ENCODE results near the gene CPSF4L. TPM values are rescaled to one million over a fixed set of nuclear protein-coding genes. Genes with fewer than 3 reads are reported as not detected.
A peak's percentile ranks its signal among the peaks of the same experiment; 100 is the strongest.
"Not testable (repeated sequence)": the region's sequence is repeated elsewhere in the genome, so short reads cannot be mapped to it uniquely, and the experiment has no call there.

Gene CPSF4L
- total RNA-seq (not detected), polyA plus RNA-seq (not detected)
- long read RNA-seq, donor 1 = 0 reads
- long read RNA-seq, donor 2 = 0 reads

GRCh38 chr17:73261617-73261951, at the start of gene CPSF4L:
TSS of gene CPSF4L (minus strand) at chr17:73261880. CDS start at chr17:73261818, 62 bp downstream.
- 98% methylated on average over 7 to 9 of the region's 9 CpGs for WGBS, 3 donors

GRCh38 chr17:73311428-73311780, 49.7 kb upstream of the CPSF4L start:
- TF ChIP-seq CTCF (IDR thresholded peaks at IDR 0.05) = no peak
- Histone ChIP-seq H3K36me3 (ENCODE audit: insufficient read depth in 1 of 2, low read depth in 1 of 2) (no peaks in the 10 kb centered on the region), H3K4me3 (peak overlapping the region; percentile 85), H3K27me3 (ENCODE audit: insufficient read depth in 3 of 3, low read length in 2 of 3) (no peaks in the 10 kb centered on the region), H3K9me3 (no peaks in the 10 kb centered on the region), H3K27ac (peak overlapping the region; percentile 87), H3K4me1 (peaks cover 14% of the 10 kb centered on the region)
- intact Hi-C loops (cut with DNase I) = loop anchor here (2.0 to 5.0 kb wide), 3 partner anchors 46 to 55 kb away; no protein-coding TSS in a partner anchor
- DNase-seq (peak in 1 of 2 donors; percentile 73), ATAC-seq (peak; percentile 28 to 56 (median 41))
- 0% methylated on average over 29 to 38 of the region's 38 CpGs for WGBS, 3 donors

More at GRCh38 chr17:73261617-73261951, at the start of gene CPSF4L:
- Histone ChIP-seq H3K4me3 (no peak within 1 kb of the TSS), H3K27me3 (ENCODE audit: insufficient read depth in 3 of 3, low read length in 2 of 3) (no peaks in the 10 kb centered on the region), H3K36me3 (ENCODE audit: insufficient read depth in 1 of 2, low read depth in 1 of 2) (no peaks in the 10 kb centered on the region), H3K4me1 (no peaks in the 10 kb centered on the region), H3K9me3 (no peaks in the 10 kb centered on the region), H3K27ac (no peak within 1 kb of the TSS)
- ATAC-seq (no peak), DNase-seq (peak in 1 of 2 donors; percentile 17)
- intact Hi-C loops (cut with DNase I) = no loop called here
- no peak for TF ChIP-seq CTCF (IDR thresholded peaks at IDR 0.05)

- H3K36me3 ChIP-seq (ENCODE audit: insufficient read depth in 1 of 2, low read depth in 1 of 2) = no peaks in the 10 kb centered on the region
- intact Hi-C loops (cut with DNase I) = loop anchor here (2.0 to 5.0 kb wide), 3 partner anchors 47 to 57 kb away; no protein-coding TSS in a partner anchor
- ATAC-seq = no peak
- WGBS, 3 donors = 22 to 38% (median 26%) methylated on average over 21 of the region's 21 CpGs
- DNase-seq = no peak
- no peaks in the 10 kb centered on the region for H3K9me3 ChIP-seq
- TF ChIP-seq CTCF (IDR thresholded peaks at IDR 0.05) = no peak
- peak overlapping the region; percentile 87 for H3K27ac ChIP-seq
- peak overlapping the region; percentile 85 for H3K4me3 ChIP-seq
- no peaks in the 10 kb centered on the region for H3K27me3 ChIP-seq (ENCODE audit: insufficient read depth in 3 of 3, low read length in 2 of 3)
- H3K4me1 ChIP-seq = peaks cover 28% of the 10 kb centered on the region
These were observed 48.3 kb upstream of the CPSF4L start for GRCh38 chr17:73309727-73310596.

- H3K36me3 ChIP-seq (ENCODE audit: insufficient read depth in 1 of 2, low read depth in 1 of 2); DNase-seq; H3K9me3 ChIP-seq; ATAC-seq; H3K27me3 ChIP-seq (ENCODE audit: insufficient read depth in 3 of 3, low read length in 2 of 3); intact Hi-C loops (cut with DNase I): not testable (repeated sequence)
- Histone ChIP-seq H3K4me3 (peak overlapping the region; percentile 85), H3K4me1 (peaks cover 37% of the 10 kb centered on the region), H3K27ac (peak overlapping the region; percentile 87)
- 71 to 85% (median 74%) methylated on average over 5 of the region's 5 CpGs for WGBS, 3 donors
These were observed 47.3 kb upstream of the CPSF4L start for GRCh38 chr17:73308959-73309358.

- peak in 1 of 4 donors; percentile 8 for ATAC-seq
- peak; percentile 65 to 80 for DNase-seq
- no peaks in the 10 kb centered on the region for H3K36me3 ChIP-seq (ENCODE audit: insufficient read depth in 1 of 2, low read depth in 1 of 2)
- intact Hi-C loops (cut with DNase I) = no loop called here
- peaks cover 39% of the 10 kb centered on the region for H3K4me1 ChIP-seq
- peak overlapping the region; percentile 85 for H3K4me3 ChIP-seq
- no peak for TF ChIP-seq CTCF (IDR thresholded peaks at IDR 0.05)
- H3K9me3 ChIP-seq = no peaks in the 10 kb centered on the region
- H3K27me3 ChIP-seq (ENCODE audit: insufficient read depth in 3 of 3, low read length in 2 of 3) = no peaks in the 10 kb centered on the region
- WGBS, 3 donors = 28 to 48% (median 34%) methylated on average over 23 of the region's 23 CpGs
- H3K27ac ChIP-seq = peak overlapping the region; percentile 87
These were observed 46.5 kb upstream of the CPSF4L start for GRCh38 chr17:73308017-73308823.

Data from psoas muscle (tissue), 8 donors.